ENCODE measurements around the gene SEC14L2. TPM values are rescaled to one million over a fixed set of nuclear protein-coding genes. Genes with fewer than 3 reads are reported as not detected.
"Not testable (repeated sequence)": the region's sequence is repeated elsewhere in the genome, so short reads cannot be mapped to it uniquely, and the experiment has no call there.

The SEC14L2 gene
- total RNA-seq, 1 donor: 3.2 TPM

GRCh38 chr22:30373331-30374325, 23.2 kb upstream of the SEC14L2 start:
- no peak for DNase-seq (ENCODE audit: low read depth in 2 of 3, low spot score in 2 of 3)

DNA sequence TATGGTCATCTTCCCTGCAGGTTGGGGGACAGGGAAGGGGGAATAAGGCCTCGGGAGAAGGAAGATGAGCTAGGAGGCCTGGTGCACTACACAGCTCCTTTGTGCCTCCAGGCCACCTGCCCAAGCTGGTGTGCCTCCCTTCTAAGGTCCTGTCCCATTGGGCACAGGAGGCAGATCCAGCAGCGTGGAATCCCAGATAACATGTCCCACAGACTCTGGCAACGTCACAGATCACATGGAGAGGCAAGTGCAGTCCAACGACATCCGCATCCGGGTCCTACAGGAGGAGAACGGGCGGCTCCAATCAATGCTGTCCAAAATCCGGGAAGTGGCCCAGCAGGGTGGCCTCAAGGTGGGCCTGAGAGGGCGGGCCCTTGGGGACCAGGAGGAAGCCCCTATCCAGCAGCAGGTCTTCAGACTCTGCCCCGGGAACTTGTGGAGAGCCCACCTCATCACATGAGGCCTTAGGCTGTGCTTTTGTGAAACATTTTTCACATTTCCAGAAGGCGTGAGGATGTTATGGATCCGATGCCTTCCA, 21.4 kb upstream of the SEC14L2 start:
- DNase-seq (ENCODE audit: low read depth in 2 of 3, low spot score in 2 of 3): no peak

GRCh38 chr22:30380011-30380410, 16.8 kb upstream of the SEC14L2 start:
- no peak for DNase-seq (ENCODE audit: low read depth in 2 of 3, low spot score in 2 of 3)

DNA sequence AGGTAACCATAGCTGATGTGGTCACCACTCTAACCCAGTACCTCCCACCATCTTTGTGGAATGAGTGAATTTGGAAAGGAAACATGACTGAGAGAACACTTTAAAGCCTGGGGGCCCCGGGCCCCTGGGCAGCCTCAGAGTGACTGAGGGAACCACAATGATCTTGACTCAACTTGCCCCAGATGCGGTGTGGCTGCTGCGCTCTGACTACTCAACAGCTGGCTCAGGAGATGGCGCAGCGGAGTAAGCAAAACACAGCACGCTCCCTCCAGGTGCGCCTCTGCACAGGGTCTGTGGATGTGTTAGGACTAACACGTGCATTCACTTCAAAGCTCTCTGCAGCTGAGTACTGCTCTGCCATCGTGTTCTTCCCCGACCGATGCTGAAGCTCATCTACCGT, 15.6 kb upstream of the SEC14L2 start:
- DNase-seq (ENCODE audit: low read depth in 2 of 3, low spot score in 2 of 3): no peak

- no peak for DNase-seq (ENCODE audit: low read depth in 2 of 3, low spot score in 2 of 3)
Observed at GRCh38 chr22:30382340-30382739, 14.5 kb upstream of the SEC14L2 start.

DNA sequence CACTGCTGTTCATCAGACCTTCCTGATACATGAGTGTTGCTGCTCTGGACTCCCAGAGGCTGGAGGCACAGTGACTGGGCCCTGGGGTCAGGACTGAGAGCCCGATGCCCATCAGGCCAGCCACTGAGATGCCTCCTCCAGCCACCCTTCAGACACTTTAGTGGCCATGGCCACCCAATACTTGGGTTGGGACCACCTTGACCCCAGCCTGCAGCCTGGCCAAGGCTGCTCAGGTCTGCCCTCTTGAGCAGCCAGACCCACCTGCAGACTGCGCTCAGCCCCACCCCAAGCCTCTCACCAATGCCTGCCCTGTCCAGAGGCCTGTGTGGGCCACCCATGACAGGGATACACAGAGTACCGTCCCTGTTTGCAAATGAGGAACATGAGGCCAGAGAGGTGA, 13.8 kb upstream of the SEC14L2 start:
- no peak for DNase-seq (ENCODE audit: low read depth in 2 of 3, low spot score in 2 of 3)

DNA sequence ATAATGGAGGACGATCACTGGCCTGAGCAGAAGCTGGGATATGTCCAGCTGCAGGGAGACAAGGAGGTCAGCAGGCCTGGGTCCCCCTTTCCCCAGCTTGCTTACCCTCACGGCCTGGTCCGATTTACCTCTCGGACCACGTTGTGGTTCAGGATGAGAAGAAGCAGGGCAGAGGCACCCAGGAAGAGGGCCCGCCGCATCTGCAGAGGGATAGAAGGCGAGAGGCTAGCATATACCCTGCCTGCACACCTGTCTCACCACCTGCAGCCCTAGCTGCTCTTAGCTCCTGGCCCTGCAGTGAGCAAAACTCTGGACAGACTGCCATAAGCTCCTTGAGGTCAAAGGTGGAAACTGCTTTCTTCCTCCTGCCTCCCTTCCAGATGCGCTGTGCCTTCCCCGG, 10.9 kb upstream of the SEC14L2 start:
- no peak for DNase-seq (ENCODE audit: low read depth in 2 of 3, low spot score in 2 of 3)

DNA sequence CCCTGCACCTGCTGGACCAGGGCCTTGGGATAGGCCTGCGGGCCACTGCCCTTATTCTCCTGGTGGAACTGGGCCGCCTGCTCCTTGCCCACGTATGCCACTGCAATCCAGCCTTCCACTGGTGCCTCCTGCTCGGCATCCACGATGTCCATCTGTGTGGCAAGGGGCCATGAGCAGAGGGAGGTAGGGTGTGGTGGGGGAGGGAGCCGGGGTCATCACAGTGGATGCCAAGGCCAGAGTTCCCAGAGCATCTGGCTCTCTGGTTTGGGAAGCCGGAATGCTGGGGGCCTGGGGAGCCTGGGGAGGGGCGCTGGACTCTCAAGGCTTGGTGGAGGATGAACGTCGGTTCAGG, 10.2 kb upstream of the SEC14L2 start:
- no peak for DNase-seq (ENCODE audit: low read depth in 2 of 3, low spot score in 2 of 3)

DNA sequence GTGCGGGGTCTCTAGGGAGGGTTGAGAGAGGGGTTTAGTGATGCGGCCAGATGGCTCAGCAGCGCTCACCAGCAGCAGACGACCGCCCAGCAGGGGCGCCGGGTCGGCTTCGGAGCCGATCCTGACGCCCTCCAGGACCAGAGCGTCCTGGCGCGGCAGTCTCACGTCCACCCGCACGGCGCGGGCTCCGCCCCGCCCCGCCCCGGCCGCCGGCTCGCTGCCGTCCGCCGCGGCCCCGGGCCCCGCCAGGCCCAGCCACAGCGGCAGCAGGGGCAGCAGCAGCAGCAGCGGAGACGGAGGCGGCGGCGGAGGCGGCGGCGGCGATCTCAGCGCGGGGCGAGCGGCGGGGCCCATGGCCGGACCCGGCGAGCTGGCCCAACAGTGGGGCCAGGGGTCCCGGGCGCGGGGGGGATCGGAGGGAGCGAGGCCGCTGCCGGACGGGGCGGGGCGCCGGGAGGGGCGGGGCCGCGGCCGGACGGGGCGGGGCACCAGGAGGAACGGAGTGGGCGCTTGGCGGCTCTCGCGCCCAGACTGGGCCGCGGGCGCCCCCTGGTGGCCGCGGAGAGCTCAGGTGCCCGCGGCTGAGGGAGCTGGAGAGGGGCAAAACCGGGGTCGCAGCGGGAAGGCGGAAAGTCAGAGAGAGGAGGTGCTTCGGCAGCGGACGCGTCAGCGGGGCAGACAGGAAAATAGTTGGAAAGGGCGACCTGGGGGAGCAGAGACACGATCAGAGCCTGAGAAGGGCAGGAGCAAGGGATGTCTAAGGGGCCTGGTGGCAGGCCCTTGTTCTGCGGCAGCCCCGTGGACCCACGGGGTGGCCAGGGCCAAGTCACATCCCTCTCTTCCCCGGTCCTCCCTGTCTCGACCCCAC, 9.6 kb upstream of the SEC14L2 start, which contains the start of gene RNF215:
Gene RNF215, minus strand, starts transcription at position 452 of the 868 bp plus-strand sequence. Its CDS starts 98 bp downstream, at position 354.
- peak; percentile 79 to 83 (median 80) for DNase-seq (ENCODE audit: low read depth in 2 of 3, low spot score in 2 of 3)

GRCh38 chr22:30390974-30391691, 5.7 kb upstream of the SEC14L2 start:
- peak; percentile 77 to 90 (median 81) for DNase-seq (ENCODE audit: low read depth in 2 of 3, low spot score in 2 of 3)

DNA sequence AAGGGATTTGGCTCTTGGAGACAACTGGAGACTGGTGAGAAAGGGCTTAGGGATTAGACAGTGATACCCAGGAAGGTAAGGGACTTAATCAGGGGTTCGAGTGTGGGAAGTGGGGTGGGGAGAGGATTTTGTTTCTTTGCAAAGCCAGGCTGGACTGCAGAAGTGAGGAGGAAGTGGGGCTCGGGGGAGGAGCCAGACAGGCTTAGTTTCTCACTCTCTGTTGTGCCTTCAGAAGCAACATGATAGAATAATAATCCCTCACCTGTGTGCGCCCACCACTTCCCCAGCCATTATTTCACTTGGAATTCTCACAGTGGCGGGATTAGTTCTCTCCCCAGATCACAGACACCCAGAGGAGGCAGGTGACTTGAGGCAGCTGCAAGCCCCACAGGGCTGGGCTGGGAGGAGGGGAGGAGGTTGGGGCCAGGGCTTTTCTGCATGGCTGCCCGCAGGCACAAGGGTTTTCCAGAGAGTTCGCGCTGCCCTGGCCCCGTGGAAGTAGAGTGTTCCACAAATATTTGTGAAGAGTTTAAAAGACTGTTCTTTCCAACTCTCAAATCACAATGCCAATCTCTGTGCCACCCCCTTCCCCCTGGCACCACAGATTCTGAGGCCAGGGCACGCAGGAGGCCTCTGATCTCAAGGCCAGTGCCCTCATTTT, 4.0 kb upstream of the SEC14L2 start:
- DNase-seq (ENCODE audit: low read depth in 2 of 3, low spot score in 2 of 3): no peak

DNA sequence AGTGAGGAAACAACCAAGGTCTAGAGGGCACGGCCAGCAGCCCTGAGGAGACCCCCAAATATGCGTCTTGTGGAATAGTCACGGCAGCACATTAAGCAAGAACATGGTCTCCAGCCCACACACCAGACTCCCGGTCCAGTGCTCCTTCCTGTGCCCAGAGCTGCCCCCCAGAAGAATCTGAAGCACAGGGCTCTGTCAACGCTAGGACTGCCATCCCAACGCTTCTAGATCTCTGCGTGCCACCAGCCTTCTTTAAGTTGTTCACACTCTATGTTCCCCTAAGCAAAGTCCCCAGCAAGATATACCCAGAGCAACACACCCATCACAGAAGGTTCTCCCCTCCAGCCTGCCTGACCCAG, 3.5 kb upstream of the SEC14L2 start:
- DNase-seq (ENCODE audit: low read depth in 2 of 3, low spot score in 2 of 3): no peak

- DNase-seq (ENCODE audit: low read depth in 2 of 3, low spot score in 2 of 3): no peak
Observed at GRCh38 chr22:30393885-30394284, 2.9 kb upstream of the SEC14L2 start.

- no peak for DNase-seq (ENCODE audit: low read depth in 2 of 3, low spot score in 2 of 3)
Observed at GRCh38 chr22:30397656-30398635, 1.1 kb downstream of the SEC14L2 start.

DNA sequence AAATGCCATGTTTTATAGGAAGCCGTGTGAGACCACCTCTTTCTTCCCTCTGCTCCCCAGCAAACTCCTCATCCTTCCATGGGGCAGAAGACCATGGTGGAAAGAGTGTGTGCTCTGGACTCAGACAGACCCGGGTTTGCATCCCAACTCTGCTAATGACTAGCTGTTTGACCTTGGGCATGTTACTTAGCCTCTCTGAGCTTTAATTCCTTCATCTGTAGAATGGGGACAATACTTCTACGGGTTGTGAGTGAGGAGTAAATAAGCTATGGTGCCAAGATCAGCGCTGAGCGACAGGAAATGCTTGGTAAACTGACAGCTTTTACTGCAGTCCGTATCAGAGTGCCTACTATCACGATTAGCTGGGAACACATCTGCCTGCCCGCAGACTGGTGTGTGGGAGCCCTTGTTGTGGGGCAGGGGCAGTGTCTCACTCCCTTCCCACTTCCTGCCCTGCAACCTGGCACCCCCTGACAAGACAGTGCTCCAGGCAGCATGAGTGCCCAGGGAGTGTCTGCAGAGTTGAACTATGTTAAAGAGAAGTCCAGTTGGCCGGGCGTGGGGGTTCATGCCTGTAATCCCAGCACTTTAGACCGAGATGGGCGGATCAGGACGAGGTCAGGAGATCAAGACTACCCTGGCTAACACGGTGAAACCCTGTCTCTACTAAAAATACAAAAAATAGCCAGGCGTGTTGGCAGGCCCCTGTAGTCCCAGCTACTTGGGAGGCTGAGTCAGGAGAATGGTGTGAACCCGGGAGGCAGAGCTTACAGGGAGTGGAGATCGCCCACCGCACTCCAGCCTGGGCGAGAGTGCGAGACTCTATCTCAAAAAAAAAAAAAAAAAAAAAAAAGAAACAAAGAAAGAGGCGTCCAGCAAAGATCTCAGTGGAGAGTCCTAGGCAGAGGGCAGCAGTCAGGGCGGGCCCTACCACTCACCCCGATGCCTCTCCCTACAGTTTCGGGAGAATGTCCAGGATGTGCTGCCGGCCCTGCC, 2.2 kb downstream of the SEC14L2 start:
- no peak for DNase-seq (ENCODE audit: low read depth in 2 of 3, low spot score in 2 of 3)

DNA sequence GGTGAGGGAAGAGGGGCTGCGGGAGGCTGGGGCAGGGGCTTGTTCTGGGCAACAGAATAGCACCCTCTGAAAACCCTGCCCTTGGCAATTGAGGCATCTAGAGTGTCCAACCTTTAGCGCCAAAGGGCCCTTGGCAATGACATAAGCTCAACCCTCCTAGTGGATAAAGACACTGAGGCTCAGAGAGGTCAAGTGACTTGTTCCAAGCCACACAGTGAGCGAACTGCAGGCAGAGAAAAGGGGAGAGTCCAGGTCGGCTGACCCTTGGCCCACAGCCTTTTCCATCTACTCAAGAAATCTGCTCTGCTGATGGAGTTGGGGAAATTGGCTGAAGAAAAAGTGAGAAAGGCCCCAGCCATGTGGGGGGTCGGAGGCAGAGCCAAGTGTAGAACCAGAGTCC, 2.9 kb downstream of the SEC14L2 start:
- DNase-seq (ENCODE audit: low read depth in 2 of 3, low spot score in 2 of 3): no peak

DNA sequence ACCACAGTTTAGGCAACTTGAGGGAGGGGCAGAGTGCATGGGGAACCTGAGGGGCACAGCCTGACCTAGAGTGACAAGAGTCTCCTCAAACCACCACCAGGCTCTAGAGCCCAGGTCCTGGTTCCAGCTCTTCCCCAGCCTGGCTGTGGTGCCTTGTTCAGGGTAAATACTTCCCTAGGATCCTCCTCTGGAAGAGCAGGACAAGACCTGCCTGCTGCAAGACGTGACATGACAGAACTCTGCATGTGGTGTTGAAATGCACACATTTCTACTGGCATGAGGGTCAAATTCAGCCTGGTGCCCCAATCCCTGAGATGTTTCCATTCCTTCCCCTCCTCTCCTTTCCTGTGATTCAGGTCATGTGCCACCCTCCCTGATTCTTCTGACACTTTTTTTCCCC, 3.3 kb downstream of the SEC14L2 start:
- no peak for DNase-seq (ENCODE audit: low read depth in 2 of 3, low spot score in 2 of 3)

DNA sequence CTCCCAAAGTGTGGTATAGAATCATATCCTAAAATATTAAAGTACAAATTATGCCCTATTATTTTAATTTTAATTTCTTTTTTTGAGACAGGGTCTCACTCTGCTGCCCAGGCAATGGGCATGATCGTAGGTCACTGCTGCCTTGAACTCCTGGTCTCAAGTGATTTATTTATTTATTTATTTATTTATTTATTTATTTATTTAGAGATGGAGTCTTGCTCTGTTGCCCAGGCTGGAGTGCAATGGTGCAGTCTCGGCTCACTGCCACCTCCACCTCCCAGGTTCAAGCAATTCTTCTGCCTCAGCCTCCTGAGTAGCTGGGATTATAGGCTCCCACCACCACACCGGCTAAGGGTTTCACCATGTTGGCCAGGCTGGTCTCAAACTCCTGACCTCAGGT, 4.2 kb downstream of the SEC14L2 start:
- DNase-seq (ENCODE audit: low read depth in 2 of 3, low spot score in 2 of 3): not testable (repeated sequence)
